ENCODE results near the gene IFT172.

GRCh38 chr2:27518113-27518781, 28.7 kb upstream of the IFT172 start:
- TF ChIP-seq CTCF (IDR thresholded peaks at IDR 0.05) (no peak), POLR2A (IDR thresholded peaks at IDR 0.05) (no peak)
